ENCODE data around the gene MYADML2.

GRCh38 chr17:81914103-81914850 is 32.8 kb downstream of the MYADML2 start:
- TF ChIP-seq EP300 (IDR thresholded peaks at IDR 0.05; ENCODE audit: borderline replicate concordance) = no peak
- TF ChIP-seq ZBTB7A (IDR thresholded peaks at IDR 0.05; ENCODE audit: low read depth) = no peak
- TF ChIP-seq REST (IDR thresholded peaks at IDR 0.05; ENCODE audit: low read depth) = no peak
- no peak for TF ChIP-seq CREB1 (IDR thresholded peaks at IDR 0.05; ENCODE audit: low read depth)
- TF ChIP-seq NFIC (IDR thresholded peaks at IDR 0.05) = no peak
- no peak for TF ChIP-seq YY1 (IDR thresholded peaks at IDR 0.05; ENCODE audit: low read depth)
- TF ChIP-seq MAX (IDR thresholded peaks at IDR 0.05) = no peak
- TF ChIP-seq RAD21 (IDR thresholded peaks at IDR 0.05; ENCODE audit: low read depth) = no peak
- no peak for TF ChIP-seq USF1 (IDR thresholded peaks at IDR 0.05)
- no peak for TF ChIP-seq TAF1 (IDR thresholded peaks at IDR 0.05; ENCODE audit: low read depth)
